PC-9 (cell line): ENCODE measurements around the gene CELF2. TPM values are rescaled to one million over a fixed set of nuclear protein-coding genes. Genes with fewer than 3 reads are reported as not detected.

ENCODE experiments used
- BruUV-seq: library from RNA; stranded (reverse); fragments of 400-500 nt; replicated peaks from 2 replicates; lab custom pipeline; 2021; lab: Mats Ljungman, UMichigan
- CTCF ChIA-PET: fragments of 300-600 bp; sonication (Branson Sonifier 250); formaldehyde crosslinking; loops from one replicate; lab custom pipeline; 2022; ENCODE audit warnings: antibody characterized with exemption; lab: Charles Lee
- POLR2A ChIA-PET: fragments of 300-600 bp; sonication (Branson Sonifier 250); formaldehyde crosslinking; loops from one replicate; lab custom pipeline; 2022; ENCODE audit warnings: antibody characterized with exemption; ENCODE audit not compliant: unreplicated experiment; lab: Charles Lee
- DNase-seq, 2 experiments: peaks; one replicate each; pipeline versions ENCODE4 v3.0.0 to v3.0.0-alpha.2; 2015 to 2022; ENCODE audit warnings: mixed read lengths in 1 of 2
- H2AFZ ChIP-seq: fragments of 200-600 bp; sonication (generic); 2 replicates; pipeline ENCODE4 v1.8.1; 2017; ENCODE audit warnings: antibody characterized with exemption
- H3F3A ChIP-seq: fragments of 200-600 bp; sonication (generic); 2 replicates; pipeline ENCODE4 v1.8.1; 2017; ENCODE audit warnings: antibody characterized with exemption, mild to moderate bottlenecking, low read depth; ENCODE audit not compliant: insufficient read depth
- H3K27ac ChIP-seq: fragments of 200-600 bp; sonication (generic); 2 replicates; pipeline ENCODE4 v1.6.1; 2016; ENCODE audit warnings: mixed run types
- H3K27me3 ChIP-seq: fragments of 200-600 bp; sonication (generic); 2 replicates; pipeline ENCODE4 v1.6.1; 2016; ENCODE audit warnings: low read depth, mixed run types; ENCODE audit not compliant: insufficient read depth
- H3K36me3 ChIP-seq: fragments of 200-600 bp; sonication (generic); 2 replicates; pipeline ENCODE4 v1.6.1; 2016; ENCODE audit warnings: low read depth, mixed run types
- H3K4me1 ChIP-seq: fragments of 200-600 bp; sonication (generic); replicated peaks from 2 replicates; pipeline ENCODE4 v1.6.1; 2016; ENCODE audit warnings: mixed run types; ENCODE audit not compliant: insufficient read depth
- H3K4me2 ChIP-seq: fragments of 200-600 bp; sonication (generic); 2 replicates; pipeline ENCODE4 v1.6.1; 2017; ENCODE audit warnings: mixed run types
- H3K4me3 ChIP-seq: fragments of 200-600 bp; sonication (generic); 2 replicates; pipeline ENCODE4 v1.6.1; 2016; ENCODE audit warnings: mixed run types
- H3K79me2 ChIP-seq: fragments of 200-600 bp; sonication (generic); 2 replicates; pipeline ENCODE4 v1.6.1; 2017; ENCODE audit warnings: low read depth, mixed run types
- H3K9me2 ChIP-seq: fragments of 200-600 bp; sonication (generic); 2 replicates; pipeline ENCODE4 v1.8.1; 2017; ENCODE audit warnings: mild to moderate bottlenecking; ENCODE audit not compliant: insufficient read depth
- H3K9me3 ChIP-seq: fragments of 200-600 bp; sonication (generic); 2 replicates; pipeline ENCODE4 v1.8.1; 2016; ENCODE audit warnings: low read depth; ENCODE audit not compliant: insufficient read depth
- H4K20me1 ChIP-seq: fragments of 200-600 bp; sonication (generic); 2 replicates; pipeline ENCODE4 v1.8.1; 2017; ENCODE audit not compliant: insufficient read depth
- EZH2 ChIP-seq: fragments of 200-600 bp; sonication (generic); IDR thresholded peaks from 2 replicates; pipeline ENCODE4 v1.8.0; 2017; ENCODE audit warnings: antibody characterized with exemption, low read depth
- intact Hi-C: fragments of 100-400 bp; cut with micrococcal nuclease; formaldehyde crosslinking; loops from one replicate; pipeline ENCODE4 v1.10.0; 2022; ENCODE audit not compliant: unreplicated experiment
- total RNA-seq: library from RNA; stranded (reverse); gene quantifications from 2 replicates; pipeline ENCODE4 v1.2.3, GENCODE V29; 2021
- TF ChIP-seq, protein P1 (sequence below): fragments of 200-600 bp; sonication (generic); conservative IDR thresholded peaks from 2 replicates; pipeline ENCODE4 v1.6.1; 2017; ENCODE audit warnings: mixed run types, antibody characterized with exemption, mild to moderate bottlenecking, moderate library complexity

The CELF2 gene
- total RNA-seq, 1 experiment from 2014 or later: not detected

GRCh38 chr10:11242443-11243387 lies 225.0 kb downstream of the CELF2 start:
- no peaks in the 10 kb centered on the region for H3K9me2 ChIP-seq
- H3K36me3 ChIP-seq: no peaks in the 10 kb centered on the region
- intact Hi-C loops: no loop called here
- ChIA-PET POLR2A (interaction anchor here (0.7 kb wide), 1 partner anchor 10 kb away, joined by 3 read pairs; no protein-coding TSS in a partner anchor), CTCF (no interaction called here)
- BruUV-seq: no TSS peak
- H3K27ac ChIP-seq: no peak overlapping the region
- H3K9me3 ChIP-seq: no peaks in the 10 kb centered on the region
- TF ChIP-seq, protein P1, sequence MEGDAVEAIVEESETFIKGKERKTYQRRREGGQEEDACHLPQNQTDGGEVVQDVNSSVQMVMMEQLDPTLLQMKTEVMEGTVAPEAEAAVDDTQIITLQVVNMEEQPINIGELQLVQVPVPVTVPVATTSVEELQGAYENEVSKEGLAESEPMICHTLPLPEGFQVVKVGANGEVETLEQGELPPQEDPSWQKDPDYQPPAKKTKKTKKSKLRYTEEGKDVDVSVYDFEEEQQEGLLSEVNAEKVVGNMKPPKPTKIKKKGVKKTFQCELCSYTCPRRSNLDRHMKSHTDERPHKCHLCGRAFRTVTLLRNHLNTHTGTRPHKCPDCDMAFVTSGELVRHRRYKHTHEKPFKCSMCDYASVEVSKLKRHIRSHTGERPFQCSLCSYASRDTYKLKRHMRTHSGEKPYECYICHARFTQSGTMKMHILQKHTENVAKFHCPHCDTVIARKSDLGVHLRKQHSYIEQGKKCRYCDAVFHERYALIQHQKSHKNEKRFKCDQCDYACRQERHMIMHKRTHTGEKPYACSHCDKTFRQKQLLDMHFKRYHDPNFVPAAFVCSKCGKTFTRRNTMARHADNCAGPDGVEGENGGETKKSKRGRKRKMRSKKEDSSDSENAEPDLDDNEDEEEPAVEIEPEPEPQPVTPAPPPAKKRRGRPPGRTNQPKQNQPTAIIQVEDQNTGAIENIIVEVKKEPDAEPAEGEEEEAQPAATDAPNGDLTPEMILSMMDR: no peak
- no peak for TF ChIP-seq EZH2
- no peak overlapping the region for H3K4me3 ChIP-seq
- DNase-seq: no peak
- no peak overlapping the region for H2AFZ ChIP-seq
- H3K79me2 ChIP-seq: no peaks in the 10 kb centered on the region
- H4K20me1 ChIP-seq: no peaks in the 10 kb centered on the region
- peaks cover 74% of the 10 kb centered on the region for H3K27me3 ChIP-seq
- no peaks in the 10 kb centered on the region for H3F3A ChIP-seq
- no peaks in the 10 kb centered on the region for H3K4me1 ChIP-seq
- no peak overlapping the region for H3K4me2 ChIP-seq

DNA sequence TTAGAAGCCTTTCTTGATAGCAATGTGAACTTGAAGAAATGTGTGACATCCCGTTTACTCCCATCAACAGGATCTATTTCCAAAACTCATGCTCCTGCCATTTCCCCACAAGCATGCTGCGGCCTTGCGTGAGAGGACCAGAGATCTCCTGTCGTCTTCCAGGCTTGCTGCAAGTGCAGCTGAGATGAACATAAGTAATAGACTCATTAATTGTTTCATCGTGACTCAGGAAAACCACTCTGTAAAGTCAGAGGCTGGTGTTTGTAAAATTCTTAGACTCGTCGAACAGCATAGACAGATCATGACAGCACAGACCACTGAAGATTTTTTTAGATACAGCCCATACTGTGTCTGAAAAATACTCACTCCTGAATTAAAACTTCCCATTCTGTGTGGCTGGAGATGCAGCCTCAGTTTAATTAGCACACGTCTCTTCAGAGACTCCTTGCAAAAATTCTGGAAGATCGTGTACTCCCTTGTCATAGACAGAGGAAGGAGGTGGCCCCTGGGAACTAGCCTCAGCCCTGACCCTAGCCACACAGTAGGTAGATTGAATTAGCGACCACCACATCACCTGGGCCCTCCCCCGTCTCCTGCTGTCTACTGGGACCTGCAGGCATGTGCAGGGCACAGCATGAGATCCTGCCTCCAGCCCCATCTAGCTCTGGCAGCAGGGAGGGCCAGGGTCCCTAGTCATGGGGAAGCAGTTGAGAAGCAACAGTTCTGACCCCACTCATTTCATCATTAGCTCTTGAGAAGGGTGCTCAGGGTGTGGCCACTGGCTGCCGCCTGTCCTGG lies 226.0 kb downstream of the CELF2 start:
- intact Hi-C loops: no loop called here
- CTCF ChIA-PET: no interaction called here
- H2AFZ ChIP-seq: no peak overlapping the region

GRCh38 chr10:11245095-11245479 lies 227.4 kb downstream of the CELF2 start:
- H3K9me2 ChIP-seq: no peaks in the 10 kb centered on the region
- no peaks in the 10 kb centered on the region for H3K36me3 ChIP-seq
- CTCF ChIA-PET: no interaction called here
- H3K79me2 ChIP-seq: no peaks in the 10 kb centered on the region
- H3K4me1 ChIP-seq: no peaks in the 10 kb centered on the region
- peaks cover 71% of the 10 kb centered on the region for H3K27me3 ChIP-seq
- no TSS peak for BruUV-seq
- no peak overlapping the region for H3K4me2 ChIP-seq
- H3K27ac ChIP-seq: no peak overlapping the region
- H2AFZ ChIP-seq: no peak overlapping the region
- no peaks in the 10 kb centered on the region for H3F3A ChIP-seq
- intact Hi-C loops: no loop called here
- H3K9me3 ChIP-seq: no peaks in the 10 kb centered on the region
- DNase-seq: no peak
- H3K4me3 ChIP-seq: no peak overlapping the region
- POLR2A ChIA-PET: no interaction called here
- no peak for TF ChIP-seq EZH2
- TF ChIP-seq, protein P1: no peak
- H4K20me1 ChIP-seq: no peaks in the 10 kb centered on the region

More for the DNA sequence above, 226.0 kb downstream of the CELF2 start:
- POLR2A ChIA-PET: interaction anchor here (0.7 kb wide), 1 partner anchor 9 kb away, joined by 3 read pairs; no protein-coding TSS in a partner anchor
- no peaks in the 10 kb centered on the region for H3K9me2 ChIP-seq
- no peak overlapping the region for H3K27ac ChIP-seq
- BruUV-seq: no TSS peak
- no peaks in the 10 kb centered on the region for H3K79me2 ChIP-seq
- no peaks in the 10 kb centered on the region for H3K4me1 ChIP-seq
- H3F3A ChIP-seq: no peaks in the 10 kb centered on the region
- no peaks in the 10 kb centered on the region for H3K36me3 ChIP-seq
- no peaks in the 10 kb centered on the region for H4K20me1 ChIP-seq
- H3K4me2 ChIP-seq: no peak overlapping the region
- peaks cover 73% of the 10 kb centered on the region for H3K27me3 ChIP-seq
- H3K9me3 ChIP-seq: no peaks in the 10 kb centered on the region
- no peak for TF ChIP-seq EZH2
- TF ChIP-seq, protein P1: no peak
- DNase-seq: no peak
- no peak overlapping the region for H3K4me3 ChIP-seq
